ENCODE data around the gene AGXT.

AGXT gene

DNA sequence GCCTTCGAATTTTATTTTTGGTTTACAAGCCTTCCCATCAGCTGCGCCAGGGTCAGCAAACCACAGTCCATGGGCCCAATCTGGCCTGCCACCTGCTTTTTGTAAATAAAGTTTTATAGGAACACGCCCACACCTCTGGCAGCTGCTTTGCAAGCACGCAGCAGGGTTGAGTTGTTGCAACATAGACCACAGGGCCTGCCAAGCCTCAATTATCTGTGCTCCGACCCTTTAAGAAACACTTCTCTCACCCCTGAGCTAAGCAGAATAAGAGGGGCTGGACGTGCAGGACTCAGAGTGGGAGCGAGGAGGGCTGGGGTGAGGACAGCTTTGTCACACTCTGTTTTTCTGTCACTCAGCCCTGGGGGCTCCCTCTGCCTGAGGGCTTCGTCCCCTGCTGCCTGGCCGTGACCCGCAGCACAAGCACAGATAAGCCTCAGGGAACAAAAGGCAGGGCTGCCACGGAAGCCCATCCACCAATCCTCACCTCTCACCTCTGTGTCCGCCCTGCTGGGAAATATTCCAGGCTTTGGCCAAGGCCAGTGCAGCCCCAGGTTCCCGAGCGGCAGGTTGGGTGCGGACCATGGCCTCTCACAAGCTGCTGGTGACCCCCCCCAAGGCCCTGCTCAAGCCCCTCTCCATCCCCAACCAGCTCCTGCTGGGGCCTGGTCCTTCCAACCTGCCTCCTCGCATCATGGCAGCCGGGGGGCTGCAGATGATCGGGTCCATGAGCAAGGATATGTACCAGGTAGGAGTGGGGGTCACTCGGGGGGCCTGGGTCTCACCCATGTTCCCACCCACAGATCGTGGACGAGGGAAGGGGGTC lies at the start of gene AGXT:
TSS of gene AGXT (plus strand) at position 539 of the 823 bp plus-strand sequence. CDS start at position 581, 42 bp downstream.
- no peak for DNase-seq (ENCODE audit: low spot score)

- DNase-seq (ENCODE audit: low spot score) = no peak
Measured at GRCh38 chr2:240819126-240819857, 49.3 kb upstream of the AGXT start.

GRCh38 chr2:240819858-240820606 lies 48.6 kb upstream of the AGXT start, which contains the start of gene KIF1A:
TSS of gene KIF1A (minus strand) at chr2:240820219. CDS start at chr2:240797752, 22,467 bp downstream.
- DNase-seq (ENCODE audit: low spot score) = no peak

DNA sequence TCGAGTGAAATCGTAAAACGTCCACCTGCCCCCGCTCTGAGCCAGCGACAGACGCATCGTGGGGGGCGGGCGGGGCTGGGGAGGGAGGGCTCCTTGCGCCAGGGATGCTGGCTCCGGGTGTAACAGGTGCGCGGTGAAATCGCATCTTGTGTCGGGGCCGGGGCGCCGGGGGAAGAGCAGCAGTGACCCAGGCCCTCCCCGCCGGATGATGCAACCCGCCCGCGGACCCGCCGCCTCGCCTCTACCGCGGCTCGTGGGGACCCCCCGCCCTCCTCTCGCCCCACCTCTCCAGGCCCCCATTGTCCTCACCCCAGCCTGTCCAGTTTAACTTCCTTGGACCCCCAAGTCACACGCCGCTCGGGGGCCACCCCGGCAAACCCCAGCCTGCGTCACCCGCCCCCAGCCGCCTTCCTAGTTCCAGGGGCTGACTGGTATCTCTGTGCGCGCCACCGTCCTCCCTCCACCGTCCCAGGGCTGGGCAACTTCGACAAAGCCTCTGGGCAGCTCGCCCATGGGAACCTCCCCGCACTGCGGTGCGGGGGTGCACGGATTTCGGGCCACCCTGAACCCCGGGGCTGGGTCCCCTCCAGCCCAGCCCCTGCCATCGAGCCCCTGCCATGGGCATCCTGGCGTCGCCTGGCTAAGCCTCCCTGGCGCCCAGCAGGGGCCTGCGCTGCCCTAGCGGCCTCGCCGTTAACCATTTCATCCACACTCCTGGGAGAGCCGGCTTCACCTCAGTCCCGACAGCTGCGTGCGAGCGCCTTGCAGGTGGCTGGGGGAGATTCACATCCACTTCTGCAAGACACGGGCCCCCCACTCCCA lies 47.8 kb upstream of the AGXT start:
- DNase-seq (ENCODE audit: low spot score) = no peak

GRCh38 chr2:240821429-240821778 lies 47.2 kb upstream of the AGXT start:
- no peak for DNase-seq (ENCODE audit: low spot score)

DNA sequence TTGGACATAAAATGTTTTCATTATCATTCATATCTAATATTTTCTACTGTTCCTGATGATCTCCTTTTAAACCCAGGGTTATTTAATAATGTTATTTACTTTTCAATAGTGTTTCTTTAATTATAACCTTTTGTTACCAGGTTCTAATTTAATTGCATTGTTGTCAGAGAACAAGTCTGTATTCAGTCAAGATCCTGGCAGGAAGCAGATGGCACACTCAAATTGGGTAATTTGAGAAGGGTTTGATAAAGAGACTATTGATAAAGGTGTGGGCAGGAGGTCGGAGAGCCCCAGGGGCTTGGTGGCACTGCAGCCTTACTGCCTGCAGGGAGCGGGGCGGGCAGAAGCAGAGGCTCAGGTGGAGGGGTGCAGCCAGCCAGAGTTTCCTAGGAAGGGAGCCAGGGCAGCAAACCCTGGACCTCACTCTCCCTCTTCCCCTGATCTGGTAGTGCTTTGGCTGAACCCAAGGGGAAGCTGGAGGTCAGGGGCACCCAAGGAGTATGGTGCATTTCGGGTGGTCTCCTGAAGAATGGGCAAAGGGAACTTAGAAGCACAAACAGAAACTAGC lies 46.3 kb upstream of the AGXT start:
- DNase-seq (ENCODE audit: low spot score) = no peak

DNA sequence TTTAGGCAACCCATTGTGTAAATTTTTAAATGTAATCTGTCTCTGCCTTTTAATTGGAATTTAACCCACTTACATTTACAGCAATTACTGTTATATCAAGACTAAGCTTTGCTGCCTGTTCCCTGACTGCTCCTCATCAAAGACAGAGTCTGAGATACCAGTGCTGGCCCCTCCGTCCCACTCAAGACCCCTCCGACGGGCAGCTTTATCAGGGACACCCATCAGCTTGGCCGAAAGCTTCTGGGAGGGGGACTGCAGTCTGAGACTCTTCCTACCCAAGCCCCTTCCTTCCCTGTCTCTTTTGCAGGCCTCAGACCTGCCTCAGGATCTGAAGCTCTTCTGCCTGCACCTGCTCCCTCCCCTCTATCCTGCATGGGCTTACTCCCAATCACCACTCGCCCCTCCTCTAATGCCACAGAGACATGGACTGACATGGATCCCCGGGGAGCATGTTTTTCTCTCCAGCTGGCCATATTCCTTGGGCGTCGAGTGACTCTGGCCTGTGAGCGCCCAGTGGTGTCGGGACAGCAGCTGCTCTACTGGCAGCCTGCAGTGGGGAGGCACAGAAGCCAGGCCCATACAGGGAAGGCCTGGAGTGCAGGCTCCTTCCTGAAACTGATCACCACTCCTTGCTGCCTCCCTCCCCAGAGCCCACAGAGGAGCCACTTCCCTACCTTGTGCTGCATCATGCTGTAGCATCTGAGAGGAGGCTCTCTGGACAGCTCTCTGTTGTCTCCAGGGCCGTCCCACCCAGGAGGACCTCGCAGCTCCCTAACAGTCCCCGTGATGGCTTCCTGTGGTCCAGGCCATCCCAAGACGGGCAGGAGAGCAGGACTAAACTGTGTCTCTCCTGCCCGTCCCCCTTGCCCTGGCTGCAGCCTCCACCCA lies 44.9 kb upstream of the AGXT start:
- DNase-seq (ENCODE audit: low spot score) = no peak

DNA sequence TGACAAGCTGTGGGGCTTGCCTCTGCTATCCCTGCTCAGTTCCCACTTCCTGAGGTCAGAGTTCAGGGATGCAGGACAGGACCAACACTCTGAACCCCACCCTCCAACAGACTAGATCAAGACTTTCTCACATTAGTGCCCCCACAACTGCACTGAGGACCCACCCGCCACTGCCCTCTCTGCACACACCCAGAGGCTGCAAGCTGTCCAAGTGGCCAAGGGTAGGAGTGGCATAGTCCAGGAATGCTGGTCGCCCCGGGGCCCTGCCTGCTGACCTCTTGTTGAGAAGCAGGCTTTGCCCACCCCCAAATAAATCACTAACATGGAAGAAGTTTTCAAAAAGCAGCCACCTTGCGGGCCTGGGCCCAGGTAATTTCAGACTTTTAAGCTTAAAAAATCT lies 43.1 kb upstream of the AGXT start:
- DNase-seq (ENCODE audit: low spot score) = no peak

- no peak for DNase-seq (ENCODE audit: low spot score)
Measured at GRCh38 chr2:240831594-240832204, 36.9 kb upstream of the AGXT start.

DNA sequence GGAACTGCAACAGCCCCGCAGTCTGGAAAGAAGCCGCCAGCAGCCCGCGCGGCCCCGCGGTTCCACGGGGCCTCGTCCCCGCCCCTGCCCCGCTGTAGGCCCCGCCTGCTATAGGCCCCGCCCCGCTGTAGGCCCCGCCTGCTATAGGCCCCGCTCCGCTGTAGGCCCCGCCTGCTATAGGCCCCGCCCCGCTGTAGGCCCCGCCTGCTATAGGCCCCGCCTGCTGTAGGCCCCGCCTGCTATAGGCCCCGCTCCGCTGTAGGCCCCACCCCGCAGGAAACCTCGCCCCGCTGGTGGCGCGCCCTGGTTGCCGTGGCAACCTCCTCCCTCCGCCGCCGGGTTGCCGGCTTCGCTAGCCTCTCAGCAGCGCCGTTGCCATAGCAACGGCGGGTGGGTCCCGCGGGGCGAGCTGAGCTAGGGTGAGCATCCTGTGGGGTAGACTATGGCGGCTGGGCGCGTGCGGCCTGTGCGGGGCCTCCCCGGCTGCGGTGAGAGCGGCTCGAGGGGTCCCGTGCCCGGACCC lies 36.4 kb upstream of the AGXT start:
- peak; percentile 67 for DNase-seq (ENCODE audit: low spot score)

GRCh38 chr2:240832921-240833494 lies 35.6 kb upstream of the AGXT start:
- no peak for DNase-seq (ENCODE audit: low spot score)

DNA sequence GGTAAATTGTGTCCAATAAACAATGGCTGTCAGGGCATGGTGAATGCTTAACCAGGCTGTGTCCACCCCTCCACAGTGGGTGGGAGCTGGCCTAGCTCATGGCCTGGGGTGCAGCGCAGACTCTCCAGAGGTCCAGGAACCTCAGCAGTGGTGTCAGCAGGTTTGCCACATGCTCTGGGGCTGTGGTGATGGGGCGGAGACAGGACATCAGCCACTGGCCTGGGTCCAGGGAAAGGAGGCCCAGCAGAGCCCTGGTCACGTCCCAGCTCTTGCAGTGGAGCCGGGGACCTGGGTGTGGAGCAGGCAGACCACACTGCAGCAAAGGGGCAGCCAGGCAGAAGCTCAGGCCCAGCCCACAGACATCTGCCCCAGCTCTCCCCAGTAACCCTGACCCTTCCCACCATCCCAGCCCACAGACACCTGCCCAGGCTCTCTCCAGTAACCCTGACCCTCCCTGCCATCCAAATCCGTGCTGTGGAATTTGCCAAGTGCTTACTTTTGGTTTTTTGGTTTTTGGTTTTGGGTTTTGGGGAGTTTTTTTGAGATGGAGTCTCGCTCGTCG lies 34.8 kb upstream of the AGXT start:
- no peak for DNase-seq (ENCODE audit: low spot score)

DNA sequence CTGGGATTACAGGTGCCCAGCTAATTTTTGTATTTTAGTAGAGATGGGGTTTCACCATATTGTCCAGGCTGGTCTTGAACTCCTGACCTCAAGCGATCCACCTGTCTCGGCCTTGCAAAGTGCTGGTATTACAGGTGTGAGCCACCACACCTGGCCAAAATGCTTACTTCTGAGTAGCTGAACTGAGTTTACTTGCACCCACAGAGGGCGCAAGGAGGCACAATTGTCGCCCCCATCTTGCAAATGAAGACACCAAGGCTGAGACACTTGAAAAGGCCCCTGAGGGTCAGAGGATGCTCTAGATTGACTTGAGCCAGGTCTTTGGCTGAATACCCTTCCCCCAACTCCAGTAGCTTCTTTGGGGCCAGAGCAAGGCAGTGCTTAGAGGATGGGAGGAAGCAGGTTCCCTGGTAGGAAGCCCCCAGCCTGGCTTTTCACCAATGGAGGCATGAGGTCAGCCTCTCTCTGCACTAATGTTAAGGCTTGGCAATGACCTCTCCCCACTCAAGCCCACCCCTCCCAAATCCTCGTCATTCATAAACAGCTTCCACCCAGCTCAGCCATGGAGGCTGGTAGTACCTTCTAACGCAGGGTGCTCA lies 34.1 kb upstream of the AGXT start:
- DNase-seq (ENCODE audit: low spot score) = no peak

- DNase-seq (ENCODE audit: low spot score) = no peak
Measured at GRCh38 chr2:240835528-240835927, 33.1 kb upstream of the AGXT start.

- peak; percentile 63 for DNase-seq (ENCODE audit: low spot score)
Measured at GRCh38 chr2:240836781-240837467, 31.7 kb upstream of the AGXT start.

DNA sequence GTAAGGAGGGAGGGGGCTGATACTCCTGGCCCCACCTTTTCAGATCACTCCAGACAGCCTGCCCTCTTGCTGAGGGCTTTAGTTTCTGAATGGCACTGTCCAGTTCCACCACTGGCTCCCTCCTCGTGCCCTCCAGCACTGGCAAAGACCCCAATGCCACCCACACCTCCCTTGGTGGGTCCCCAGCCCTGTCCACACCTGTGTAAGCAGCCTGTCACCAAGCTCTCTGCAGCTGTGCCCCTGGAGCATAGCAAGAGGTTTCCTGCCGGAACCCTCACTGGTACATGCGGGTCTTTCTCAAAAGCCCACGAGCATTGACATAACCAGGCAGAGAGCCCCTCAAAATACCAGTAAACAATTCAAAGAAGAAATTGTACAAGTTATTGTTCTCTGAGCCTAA lies 31.0 kb upstream of the AGXT start:
- no peak for DNase-seq (ENCODE audit: low spot score)

DNA sequence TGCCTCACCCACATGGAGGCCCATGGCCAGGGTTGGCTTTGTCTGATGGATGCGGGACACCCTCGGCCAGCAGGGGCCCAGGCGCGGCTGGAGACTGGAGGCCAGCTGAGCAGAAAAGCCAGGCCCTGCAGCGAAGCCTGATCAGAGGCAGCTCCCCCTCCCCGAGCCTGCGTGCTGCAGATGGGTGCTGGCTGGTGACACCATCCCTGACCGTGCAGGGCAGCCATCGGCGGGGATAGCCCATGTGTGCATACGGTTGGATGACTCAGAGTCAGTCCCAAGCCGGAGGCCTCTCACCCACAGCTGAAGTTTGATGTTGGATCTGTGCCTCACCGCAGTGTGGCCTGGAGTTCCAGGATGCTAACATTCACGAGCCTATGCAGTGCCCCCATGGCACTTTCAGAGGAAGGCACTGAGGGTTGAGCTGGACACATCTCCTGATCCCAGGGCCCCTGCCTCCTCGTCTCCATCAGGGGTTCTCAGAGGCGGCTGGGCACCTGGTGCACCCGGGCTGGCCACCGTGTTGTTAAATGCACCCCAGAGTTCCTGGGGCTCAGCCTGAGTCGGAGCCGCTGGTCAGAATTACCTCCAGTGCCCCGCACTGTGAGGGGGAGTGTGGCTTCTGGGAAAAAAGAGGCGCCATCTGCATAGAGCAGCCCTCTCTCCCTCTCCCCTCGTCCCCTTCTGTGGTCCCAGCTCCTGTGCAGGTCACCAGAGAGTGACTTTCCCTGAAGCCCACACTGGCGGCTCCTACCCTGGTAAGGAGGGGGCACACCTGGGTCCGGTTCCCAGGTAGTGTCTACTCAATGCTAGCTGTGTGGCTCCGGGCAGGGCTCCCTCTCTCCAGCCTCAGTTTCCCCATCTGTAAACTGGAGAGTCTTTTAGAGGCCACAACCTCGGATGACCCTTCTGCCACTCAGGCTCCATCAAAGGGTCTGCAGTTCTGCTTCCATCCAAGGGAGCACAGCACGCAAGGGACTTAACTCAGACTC lies 29.2 kb upstream of the AGXT start:
- no peak for DNase-seq (ENCODE audit: low spot score)

Measured in hepatic stellate cell (primary cell).